Measurements from ENCODE around the gene LMF1.

GRCh38 chr16:882256-882655, 88.5 kb downstream of the LMF1 start:
- no peak for TF ChIP-seq RXRA (CRISPR knock-in tag; IDR thresholded peaks at IDR 0.05)
- no peak for TF ChIP-seq ZZZ3 (CRISPR knock-in tag; IDR thresholded peaks at IDR 0.05; ENCODE audit: borderline replicate concordance)
- TF ChIP-seq POLR2A (IDR thresholded peaks at IDR 0.05; ENCODE audit: insufficient read depth in 1 of 2, low read depth in 2 of 2, low read length in 2 of 2): no peak
- no peak for TF ChIP-seq JUN (CRISPR knock-in tag; IDR thresholded peaks at IDR 0.05)
- TF ChIP-seq GTF3A (CRISPR knock-in tag; conservative IDR thresholded peaks at IDR 0.05): no peak
- no peak for TF ChIP-seq ZNF543 (CRISPR knock-in tag; IDR thresholded peaks at IDR 0.05)
- TF ChIP-seq ZFX (CRISPR knock-in tag; IDR thresholded peaks at IDR 0.05; ENCODE audit: low read depth): no peak
- no peak for TF ChIP-seq IKZF4 (CRISPR knock-in tag; IDR thresholded peaks at IDR 0.05; ENCODE audit: borderline replicate concordance, low read depth, not compliant biosample characterization)
- TF ChIP-seq, protein P1, sequence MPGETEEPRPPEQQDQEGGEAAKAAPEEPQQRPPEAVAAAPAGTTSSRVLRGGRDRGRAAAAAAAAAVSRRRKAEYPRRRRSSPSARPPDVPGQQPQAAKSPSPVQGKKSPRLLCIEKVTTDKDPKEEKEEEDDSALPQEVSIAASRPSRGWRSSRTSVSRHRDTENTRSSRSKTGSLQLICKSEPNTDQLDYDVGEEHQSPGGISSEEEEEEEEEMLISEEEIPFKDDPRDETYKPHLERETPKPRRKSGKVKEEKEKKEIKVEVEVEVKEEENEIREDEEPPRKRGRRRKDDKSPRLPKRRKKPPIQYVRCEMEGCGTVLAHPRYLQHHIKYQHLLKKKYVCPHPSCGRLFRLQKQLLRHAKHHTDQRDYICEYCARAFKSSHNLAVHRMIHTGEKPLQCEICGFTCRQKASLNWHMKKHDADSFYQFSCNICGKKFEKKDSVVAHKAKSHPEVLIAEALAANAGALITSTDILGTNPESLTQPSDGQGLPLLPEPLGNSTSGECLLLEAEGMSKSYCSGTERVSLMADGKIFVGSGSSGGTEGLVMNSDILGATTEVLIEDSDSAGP (CRISPR knock-in tag; IDR thresholded peaks at IDR 0.05; ENCODE audit: borderline replicate concordance): no peak
- TF ChIP-seq, protein P2, sequence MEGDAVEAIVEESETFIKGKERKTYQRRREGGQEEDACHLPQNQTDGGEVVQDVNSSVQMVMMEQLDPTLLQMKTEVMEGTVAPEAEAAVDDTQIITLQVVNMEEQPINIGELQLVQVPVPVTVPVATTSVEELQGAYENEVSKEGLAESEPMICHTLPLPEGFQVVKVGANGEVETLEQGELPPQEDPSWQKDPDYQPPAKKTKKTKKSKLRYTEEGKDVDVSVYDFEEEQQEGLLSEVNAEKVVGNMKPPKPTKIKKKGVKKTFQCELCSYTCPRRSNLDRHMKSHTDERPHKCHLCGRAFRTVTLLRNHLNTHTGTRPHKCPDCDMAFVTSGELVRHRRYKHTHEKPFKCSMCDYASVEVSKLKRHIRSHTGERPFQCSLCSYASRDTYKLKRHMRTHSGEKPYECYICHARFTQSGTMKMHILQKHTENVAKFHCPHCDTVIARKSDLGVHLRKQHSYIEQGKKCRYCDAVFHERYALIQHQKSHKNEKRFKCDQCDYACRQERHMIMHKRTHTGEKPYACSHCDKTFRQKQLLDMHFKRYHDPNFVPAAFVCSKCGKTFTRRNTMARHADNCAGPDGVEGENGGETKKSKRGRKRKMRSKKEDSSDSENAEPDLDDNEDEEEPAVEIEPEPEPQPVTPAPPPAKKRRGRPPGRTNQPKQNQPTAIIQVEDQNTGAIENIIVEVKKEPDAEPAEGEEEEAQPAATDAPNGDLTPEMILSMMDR (CRISPR knock-in tag; IDR thresholded peaks at IDR 0.05): no peak; the same call in 1 of the 2 replicates
- no peak for TF ChIP-seq KDM2A (CRISPR knock-in tag; IDR thresholded peaks at IDR 0.05; ENCODE audit: borderline replicate concordance, low read depth)
- no peak for TF ChIP-seq ZNF138 (CRISPR knock-in tag; IDR thresholded peaks at IDR 0.05; ENCODE audit: low read depth)
- TF ChIP-seq U2AF1 (optimal IDR thresholded peaks at IDR 0.05; ENCODE audit: low read depth, low read length): no peak
- no peak for TF ChIP-seq PHF21A (CRISPR knock-in tag; IDR thresholded peaks at IDR 0.05)

All from HepG2 (cell line).